ENCODE results near the gene ACTRT2. TPM values are rescaled to one million over a fixed set of nuclear protein-coding genes. Genes with fewer than 3 reads are reported as not detected.

ACTRT2 gene
- total and polyA plus RNA-seq, 2 experiments from 2014 or later = not detected

DNA sequence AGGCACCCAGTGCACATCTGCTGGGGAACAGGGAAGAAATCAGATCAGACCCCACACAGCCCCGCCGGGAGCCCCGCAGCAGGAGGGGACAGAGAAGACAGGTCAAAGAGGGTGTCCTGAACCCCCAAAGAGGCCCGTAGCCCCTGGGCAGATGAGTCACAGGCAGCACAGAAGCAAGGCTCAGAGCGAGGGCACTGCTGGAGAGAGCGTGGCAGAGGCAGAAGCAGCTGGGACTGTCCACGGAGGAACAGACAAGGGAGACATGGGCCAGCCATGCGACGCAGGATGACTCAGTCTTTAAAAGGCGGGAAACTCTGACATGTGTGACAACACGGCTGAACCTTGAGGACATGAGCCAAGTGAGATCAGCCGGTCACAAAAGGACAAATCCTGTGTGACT, 33.2 kb downstream of the ACTRT2 start:
- Histone ChIP-seq H3F3A (replicated peaks; ENCODE audit: low read depth) (no peaks in the 10 kb centered on the region), H2AFZ (no peak overlapping the region), H3K4me1 (ENCODE audit: insufficient read depth) (no peaks in the 10 kb centered on the region), H3K36me3 (ENCODE audit: insufficient read depth) (no peaks in the 10 kb centered on the region), H3K4me2 (no peak overlapping the region), H3K79me2 (replicated peaks; ENCODE audit: insufficient read depth) (no peaks in the 10 kb centered on the region), H3K9me2 (ENCODE audit: insufficient read depth) (no peaks in the 10 kb centered on the region), H3K27ac (ENCODE audit: low read depth) (no peak overlapping the region), H3K4me3 (no peak overlapping the region), H4K20me1 (replicated peaks; ENCODE audit: insufficient read depth) (no peaks in the 10 kb centered on the region; the same call in 1 of the 2 replicates), H3K27me3 (ENCODE audit: insufficient read depth) (peaks cover 10% of the 10 kb centered on the region; the same call in 1 of the 2 replicates)
- H3K4me1 Mint-ChIP-seq = no peaks in the 10 kb centered on the region
- ATAC-seq (no peak), DNase-seq (ENCODE audit: low spot score) (no peak)
- no peak overlapping the region for H3K4me3 Mint-ChIP-seq
- H3K9me3 Mint-ChIP-seq = peaks cover 5% of the 10 kb centered on the region
- TF ChIP-seq, protein P1, sequence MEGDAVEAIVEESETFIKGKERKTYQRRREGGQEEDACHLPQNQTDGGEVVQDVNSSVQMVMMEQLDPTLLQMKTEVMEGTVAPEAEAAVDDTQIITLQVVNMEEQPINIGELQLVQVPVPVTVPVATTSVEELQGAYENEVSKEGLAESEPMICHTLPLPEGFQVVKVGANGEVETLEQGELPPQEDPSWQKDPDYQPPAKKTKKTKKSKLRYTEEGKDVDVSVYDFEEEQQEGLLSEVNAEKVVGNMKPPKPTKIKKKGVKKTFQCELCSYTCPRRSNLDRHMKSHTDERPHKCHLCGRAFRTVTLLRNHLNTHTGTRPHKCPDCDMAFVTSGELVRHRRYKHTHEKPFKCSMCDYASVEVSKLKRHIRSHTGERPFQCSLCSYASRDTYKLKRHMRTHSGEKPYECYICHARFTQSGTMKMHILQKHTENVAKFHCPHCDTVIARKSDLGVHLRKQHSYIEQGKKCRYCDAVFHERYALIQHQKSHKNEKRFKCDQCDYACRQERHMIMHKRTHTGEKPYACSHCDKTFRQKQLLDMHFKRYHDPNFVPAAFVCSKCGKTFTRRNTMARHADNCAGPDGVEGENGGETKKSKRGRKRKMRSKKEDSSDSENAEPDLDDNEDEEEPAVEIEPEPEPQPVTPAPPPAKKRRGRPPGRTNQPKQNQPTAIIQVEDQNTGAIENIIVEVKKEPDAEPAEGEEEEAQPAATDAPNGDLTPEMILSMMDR (conservative IDR thresholded peaks at IDR 0.05; ENCODE audit: low read depth in 2 of 2) = no peak
- TF ChIP-seq ZNF331 (CRISPR knock-in tag; IDR thresholded peaks at IDR 0.05; ENCODE audit: low read depth) = no peak
- TF ChIP-seq, protein P2, sequence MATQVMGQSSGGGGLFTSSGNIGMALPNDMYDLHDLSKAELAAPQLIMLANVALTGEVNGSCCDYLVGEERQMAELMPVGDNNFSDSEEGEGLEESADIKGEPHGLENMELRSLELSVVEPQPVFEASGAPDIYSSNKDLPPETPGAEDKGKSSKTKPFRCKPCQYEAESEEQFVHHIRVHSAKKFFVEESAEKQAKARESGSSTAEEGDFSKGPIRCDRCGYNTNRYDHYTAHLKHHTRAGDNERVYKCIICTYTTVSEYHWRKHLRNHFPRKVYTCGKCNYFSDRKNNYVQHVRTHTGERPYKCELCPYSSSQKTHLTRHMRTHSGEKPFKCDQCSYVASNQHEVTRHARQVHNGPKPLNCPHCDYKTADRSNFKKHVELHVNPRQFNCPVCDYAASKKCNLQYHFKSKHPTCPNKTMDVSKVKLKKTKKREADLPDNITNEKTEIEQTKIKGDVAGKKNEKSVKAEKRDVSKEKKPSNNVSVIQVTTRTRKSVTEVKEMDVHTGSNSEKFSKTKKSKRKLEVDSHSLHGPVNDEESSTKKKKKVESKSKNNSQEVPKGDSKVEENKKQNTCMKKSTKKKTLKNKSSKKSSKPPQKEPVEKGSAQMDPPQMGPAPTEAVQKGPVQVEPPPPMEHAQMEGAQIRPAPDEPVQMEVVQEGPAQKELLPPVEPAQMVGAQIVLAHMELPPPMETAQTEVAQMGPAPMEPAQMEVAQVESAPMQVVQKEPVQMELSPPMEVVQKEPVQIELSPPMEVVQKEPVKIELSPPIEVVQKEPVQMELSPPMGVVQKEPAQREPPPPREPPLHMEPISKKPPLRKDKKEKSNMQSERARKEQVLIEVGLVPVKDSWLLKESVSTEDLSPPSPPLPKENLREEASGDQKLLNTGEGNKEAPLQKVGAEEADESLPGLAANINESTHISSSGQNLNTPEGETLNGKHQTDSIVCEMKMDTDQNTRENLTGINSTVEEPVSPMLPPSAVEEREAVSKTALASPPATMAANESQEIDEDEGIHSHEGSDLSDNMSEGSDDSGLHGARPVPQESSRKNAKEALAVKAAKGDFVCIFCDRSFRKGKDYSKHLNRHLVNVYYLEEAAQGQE (IDR thresholded peaks at IDR 0.05; ENCODE audit: unreplicated experiment) = no peak
- no peak for TF ChIP-seq EZH2phosphoT487 (IDR thresholded peaks at IDR 0.05; ENCODE audit: unreplicated experiment)
- no peak for TF ChIP-seq CREB1 (CRISPR knock-in tag; IDR thresholded peaks at IDR 0.05; ENCODE audit: low read depth)
- TF ChIP-seq, protein P3, sequence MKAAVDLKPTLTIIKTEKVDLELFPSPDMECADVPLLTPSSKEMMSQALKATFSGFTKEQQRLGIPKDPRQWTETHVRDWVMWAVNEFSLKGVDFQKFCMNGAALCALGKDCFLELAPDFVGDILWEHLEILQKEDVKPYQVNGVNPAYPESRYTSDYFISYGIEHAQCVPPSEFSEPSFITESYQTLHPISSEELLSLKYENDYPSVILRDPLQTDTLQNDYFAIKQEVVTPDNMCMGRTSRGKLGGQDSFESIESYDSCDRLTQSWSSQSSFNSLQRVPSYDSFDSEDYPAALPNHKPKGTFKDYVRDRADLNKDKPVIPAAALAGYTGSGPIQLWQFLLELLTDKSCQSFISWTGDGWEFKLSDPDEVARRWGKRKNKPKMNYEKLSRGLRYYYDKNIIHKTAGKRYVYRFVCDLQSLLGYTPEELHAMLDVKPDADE (IDR thresholded peaks at IDR 0.05) = no peak
- TF ChIP-seq JUNB (IDR thresholded peaks at IDR 0.05; ENCODE audit: unreplicated experiment) = no peak
- no peak for TF ChIP-seq NANOG (IDR thresholded peaks at IDR 0.05; ENCODE audit: borderline replicate concordance)
- TF ChIP-seq POLR2AphosphoS5 (IDR thresholded peaks at IDR 0.05; ENCODE audit: low read depth) = no peak
- TF ChIP-seq EZH2 (IDR thresholded peaks at IDR 0.05; ENCODE audit: low read depth, unreplicated experiment) = no peak
- TF ChIP-seq, protein P4, sequence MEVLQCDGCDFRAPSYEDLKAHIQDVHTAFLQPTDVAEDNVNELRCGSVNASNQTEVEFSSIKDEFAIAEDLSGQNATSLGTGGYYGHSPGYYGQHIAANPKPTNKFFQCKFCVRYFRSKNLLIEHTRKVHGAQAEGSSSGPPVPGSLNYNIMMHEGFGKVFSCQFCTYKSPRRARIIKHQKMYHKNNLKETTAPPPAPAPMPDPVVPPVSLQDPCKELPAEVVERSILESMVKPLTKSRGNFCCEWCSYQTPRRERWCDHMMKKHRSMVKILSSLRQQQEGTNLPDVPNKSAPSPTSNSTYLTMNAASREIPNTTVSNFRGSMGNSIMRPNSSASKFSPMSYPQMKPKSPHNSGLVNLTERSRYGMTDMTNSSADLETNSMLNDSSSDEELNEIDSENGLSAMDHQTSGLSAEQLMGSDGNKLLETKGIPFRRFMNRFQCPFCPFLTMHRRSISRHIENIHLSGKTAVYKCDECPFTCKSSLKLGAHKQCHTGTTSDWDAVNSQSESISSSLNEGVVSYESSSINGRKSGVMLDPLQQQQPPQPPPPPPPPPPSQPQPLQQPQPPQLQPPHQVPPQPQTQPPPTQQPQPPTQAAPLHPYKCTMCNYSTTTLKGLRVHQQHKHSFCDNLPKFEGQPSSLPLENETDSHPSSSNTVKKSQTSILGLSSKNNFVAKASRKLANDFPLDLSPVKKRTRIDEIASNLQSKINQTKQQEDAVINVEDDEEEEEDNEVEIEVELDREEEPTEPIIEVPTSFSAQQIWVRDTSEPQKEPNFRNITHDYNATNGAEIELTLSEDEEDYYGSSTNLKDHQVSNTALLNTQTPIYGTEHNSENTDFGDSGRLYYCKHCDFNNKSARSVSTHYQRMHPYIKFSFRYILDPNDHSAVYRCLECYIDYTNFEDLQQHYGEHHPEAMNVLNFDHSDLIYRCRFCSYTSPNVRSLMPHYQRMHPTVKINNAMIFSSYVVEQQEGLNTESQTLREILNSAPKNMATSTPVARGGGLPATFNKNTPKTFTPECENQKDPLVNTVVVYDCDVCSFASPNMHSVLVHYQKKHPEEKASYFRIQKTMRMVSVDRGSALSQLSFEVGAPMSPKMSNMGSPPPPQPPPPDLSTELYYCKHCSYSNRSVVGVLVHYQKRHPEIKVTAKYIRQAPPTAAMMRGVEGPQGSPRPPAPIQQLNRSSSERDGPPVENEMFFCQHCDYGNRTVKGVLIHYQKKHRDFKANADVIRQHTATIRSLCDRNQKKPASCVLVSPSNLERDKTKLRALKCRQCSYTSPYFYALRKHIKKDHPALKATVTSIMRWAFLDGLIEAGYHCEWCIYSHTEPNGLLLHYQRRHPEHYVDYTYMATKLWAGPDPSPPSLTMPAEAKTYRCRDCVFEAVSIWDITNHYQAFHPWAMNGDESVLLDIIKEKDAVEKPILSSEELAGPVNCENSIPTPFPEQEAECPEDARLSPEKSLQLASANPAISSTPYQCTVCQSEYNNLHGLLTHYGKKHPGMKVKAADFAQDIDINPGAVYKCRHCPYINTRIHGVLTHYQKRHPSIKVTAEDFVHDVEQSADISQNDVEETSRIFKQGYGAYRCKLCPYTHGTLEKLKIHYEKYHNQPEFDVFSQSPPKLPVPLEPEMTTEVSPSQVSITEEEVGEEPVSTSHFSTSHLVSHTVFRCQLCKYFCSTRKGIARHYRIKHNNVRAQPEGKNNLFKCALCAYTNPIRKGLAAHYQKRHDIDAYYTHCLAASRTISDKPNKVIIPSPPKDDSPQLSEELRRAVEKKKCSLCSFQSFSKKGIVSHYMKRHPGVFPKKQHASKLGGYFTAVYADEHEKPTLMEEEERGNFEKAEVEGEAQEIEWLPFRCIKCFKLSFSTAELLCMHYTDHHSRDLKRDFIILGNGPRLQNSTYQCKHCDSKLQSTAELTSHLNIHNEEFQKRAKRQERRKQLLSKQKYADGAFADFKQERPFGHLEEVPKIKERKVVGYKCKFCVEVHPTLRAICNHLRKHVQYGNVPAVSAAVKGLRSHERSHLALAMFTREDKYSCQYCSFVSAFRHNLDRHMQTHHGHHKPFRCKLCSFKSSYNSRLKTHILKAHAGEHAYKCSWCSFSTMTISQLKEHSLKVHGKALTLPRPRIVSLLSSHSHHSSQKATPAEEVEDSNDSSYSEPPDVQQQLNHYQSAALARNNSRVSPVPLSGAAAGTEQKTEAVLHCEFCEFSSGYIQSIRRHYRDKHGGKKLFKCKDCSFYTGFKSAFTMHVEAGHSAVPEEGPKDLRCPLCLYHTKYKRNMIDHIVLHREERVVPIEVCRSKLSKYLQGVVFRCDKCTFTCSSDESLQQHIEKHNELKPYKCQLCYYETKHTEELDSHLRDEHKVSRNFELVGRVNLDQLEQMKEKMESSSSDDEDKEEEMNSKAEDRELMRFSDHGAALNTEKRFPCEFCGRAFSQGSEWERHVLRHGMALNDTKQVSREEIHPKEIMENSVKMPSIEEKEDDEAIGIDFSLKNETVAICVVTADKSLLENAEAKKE (CRISPR knock-in tag; IDR thresholded peaks at IDR 0.05) = no peak
- TF ChIP-seq STAT1 (IDR thresholded peaks at IDR 0.05; ENCODE audit: unreplicated experiment) = no peak
- TF ChIP-seq ZNF114 (CRISPR knock-in tag; IDR thresholded peaks at IDR 0.05) = no peak
- H3K36me3 Mint-ChIP-seq (ENCODE audit: low read depth) = no peaks in the 10 kb centered on the region; the same call in 2 of the 3 replicates
- peaks cover 17% of the 10 kb centered on the region for H3K27me3 Mint-ChIP-seq (ENCODE audit: insufficient read depth, low read depth, poor library complexity)
- no peak overlapping the region for H3K27ac Mint-ChIP-seq

All from GM23338 (cell line).